ENCODE data around the gene RAB40C. TPM values are rescaled to one million over a fixed set of nuclear protein-coding genes. Genes with fewer than 3 reads are reported as not detected.

The RAB40C gene
- total RNA-seq, 2 experiments from 2014 or later = 13.3 to 14.0 TPM

DNA sequence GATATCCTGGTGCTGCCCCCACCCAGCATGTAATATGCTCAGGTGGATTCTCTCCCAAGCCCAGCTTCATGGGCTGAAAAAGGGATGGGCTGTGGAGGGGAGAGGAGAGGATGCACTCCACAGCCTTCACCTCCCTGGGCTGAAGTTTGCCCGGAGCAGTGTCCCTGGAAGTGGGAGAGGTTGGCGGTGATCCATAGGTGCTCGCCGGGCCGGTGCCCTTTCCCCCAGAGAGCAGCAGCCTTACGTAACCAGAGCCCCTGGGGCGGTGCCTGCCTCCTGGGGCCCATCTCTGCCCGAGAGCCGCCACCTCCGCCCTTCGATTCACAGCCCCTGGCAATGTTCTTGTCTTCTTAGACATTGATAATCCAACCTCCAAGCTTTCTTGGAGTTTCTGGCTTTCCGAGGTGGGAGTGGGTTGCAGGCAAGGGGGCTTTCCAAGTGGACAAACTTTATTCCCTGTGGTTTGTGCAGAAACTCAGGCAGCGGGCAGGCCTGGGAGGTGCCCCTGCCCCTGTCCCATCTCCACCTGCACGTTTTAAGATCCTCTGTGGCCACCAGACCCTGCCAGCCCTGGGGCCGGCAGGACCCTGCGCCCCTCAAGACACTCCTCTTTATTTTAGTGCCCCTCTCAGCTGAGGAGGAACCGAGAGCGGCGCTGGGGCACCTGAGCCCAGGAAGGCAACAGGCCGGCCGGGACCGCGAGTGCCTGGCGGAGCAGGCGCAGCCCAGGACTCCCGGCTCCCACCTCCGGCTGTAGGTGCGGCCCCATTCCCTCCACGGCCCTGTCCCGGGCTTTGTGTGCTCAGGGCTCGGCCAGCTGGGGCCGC lies 56.2 kb downstream of the RAB40C start:
- ATAC-seq = no peak

DNA sequence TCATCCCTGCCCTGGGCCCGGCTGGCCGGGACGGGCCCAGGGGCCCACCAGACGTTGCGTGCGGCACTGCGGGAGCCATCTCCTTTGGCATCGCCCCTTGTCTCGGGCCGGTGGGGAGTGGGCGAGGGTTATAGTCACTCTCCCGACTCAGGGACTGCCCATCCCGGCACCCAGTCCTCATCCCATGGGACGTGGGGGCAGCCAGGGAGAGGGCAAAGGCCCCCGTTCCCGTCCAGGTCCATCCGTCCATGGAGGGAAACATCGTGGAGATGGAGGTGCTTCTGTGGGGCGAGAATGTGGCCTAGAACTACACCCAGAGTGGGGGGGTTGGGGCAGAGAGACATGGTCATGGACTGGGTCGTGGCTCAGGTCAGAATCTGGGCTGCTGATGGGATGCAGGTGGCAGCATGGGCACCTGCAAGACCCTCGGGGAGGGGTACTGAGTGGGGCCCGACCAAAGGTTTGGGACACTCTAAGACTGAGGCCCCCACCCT lies 56.9 kb downstream of the RAB40C start:
- Mint-ChIP-seq H3K36me3 (no peaks in the 10 kb centered on the region), H3K27me3 (no peaks in the 10 kb centered on the region), H3K9me3 (ENCODE audit: low read depth) (no peaks in the 10 kb centered on the region), H3K4me3 (no peak overlapping the region), H3K27ac (no peak overlapping the region), H3K4me1 (peaks cover 24% of the 10 kb centered on the region)
- no peak for DNase-seq
- CTCF ChIA-PET = no interaction called here
- no peak for ATAC-seq

More for the DNA sequence above, 56.2 kb downstream of the RAB40C start:
- peaks cover 24% of the 10 kb centered on the region for H3K4me1 Mint-ChIP-seq
- DNase-seq = no peak
- H3K36me3 Mint-ChIP-seq = no peaks in the 10 kb centered on the region
- CTCF ChIA-PET = no interaction called here
- H3K9me3 Mint-ChIP-seq (ENCODE audit: low read depth) = no peaks in the 10 kb centered on the region
- no peak overlapping the region for H3K27ac Mint-ChIP-seq
- no peak overlapping the region for H3K4me3 Mint-ChIP-seq
- no peaks in the 10 kb centered on the region for H3K27me3 Mint-ChIP-seq

DNA sequence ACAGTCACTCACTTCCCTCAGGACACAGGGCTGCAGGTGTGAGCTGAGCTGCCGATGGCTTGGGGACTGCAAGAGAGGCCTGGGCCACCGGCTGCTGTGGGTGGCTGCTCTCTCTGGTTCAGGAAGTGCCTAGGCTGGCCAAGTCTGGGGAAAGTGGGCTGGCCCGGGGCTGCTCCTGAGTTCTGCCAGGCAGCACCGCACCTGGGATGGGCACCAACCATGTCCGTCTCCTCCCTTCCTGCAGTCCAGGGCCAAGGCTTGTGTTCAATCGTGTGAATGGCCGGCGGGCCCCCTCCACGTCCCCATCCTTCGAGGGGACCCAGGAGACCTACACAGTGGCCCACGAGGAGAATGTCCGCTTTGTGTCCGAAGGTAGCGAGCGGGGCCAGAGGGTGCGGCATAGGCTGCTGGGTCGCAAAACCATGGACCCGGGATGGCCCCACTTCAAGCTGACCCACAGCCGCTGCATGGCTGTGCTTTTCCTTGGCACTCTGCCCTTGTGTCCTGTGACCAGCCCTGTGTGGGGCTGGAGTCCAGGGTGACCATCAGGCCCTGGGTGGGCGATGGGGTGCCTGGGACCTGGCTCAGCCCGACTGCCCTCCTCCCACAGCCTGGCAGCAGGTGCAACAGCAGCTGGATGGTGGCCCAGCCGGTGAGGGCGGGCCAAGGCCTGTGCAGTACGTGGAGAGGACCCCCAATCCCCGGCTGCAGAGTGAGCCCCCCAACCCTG lies 57.5 kb downstream of the RAB40C start:
- CTCF ChIA-PET = interaction anchor here (0.6 to 1.7 kb wide), 9 partner anchors 7 to 93 kb away, joined by 3 to 7 read pairs (median 3); partner anchors contain the start of genes CIAO3, METTL26 and NHLRC4

DNA sequence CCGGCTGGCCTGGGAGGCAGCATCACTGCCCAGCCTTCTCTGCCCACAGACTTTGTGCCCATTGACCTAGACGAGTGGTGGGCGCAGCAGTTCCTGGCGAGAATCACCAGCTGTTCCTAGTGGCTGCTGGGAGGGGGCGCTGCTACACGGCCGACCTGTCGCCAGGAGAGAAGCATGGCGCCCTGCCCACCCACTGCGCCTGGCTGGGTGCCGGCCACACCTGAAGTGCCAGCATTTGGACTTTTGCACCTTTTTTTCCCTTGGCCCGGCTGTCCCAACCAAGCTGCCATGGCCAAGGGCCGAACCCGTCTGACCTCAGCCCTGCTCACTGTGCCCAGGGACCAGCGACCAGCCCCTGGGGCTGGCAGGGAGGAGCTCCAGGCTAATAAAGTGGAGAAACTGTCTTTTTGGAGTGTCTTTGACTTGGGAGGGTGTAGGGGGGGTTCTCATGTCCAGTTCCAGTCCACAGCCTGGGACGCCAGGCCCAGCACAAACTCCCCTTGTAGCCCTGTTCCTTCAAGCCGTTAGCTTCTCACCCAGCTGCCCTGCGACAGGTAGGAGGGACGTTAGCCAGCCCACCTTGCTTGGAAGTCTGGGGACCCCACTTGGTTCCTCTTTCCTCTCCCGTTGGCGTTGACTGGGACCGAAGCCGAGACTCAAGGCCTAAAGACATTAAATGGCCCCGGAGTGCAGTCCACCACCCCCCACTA lies 58.4 kb downstream of the RAB40C start:
- CTCF ChIA-PET = interaction anchor here (0.6 to 2.5 kb wide), 15 partner anchors 8 to 119 kb away, joined by 3 to 13 read pairs (median 3); partner anchors contain the start of genes CIAO3, METTL26, NHLRC4 and PIGQ
- ATAC-seq = peak; percentile 25
- Mint-ChIP-seq H3K4me1 (peaks cover 20% of the 10 kb centered on the region), H3K4me3 (peak overlapping the region; percentile 75), H3K36me3 (no peaks in the 10 kb centered on the region), H3K27ac (peak overlapping the region; percentile 78), H3K9me3 (ENCODE audit: low read depth) (no peaks in the 10 kb centered on the region), H3K27me3 (no peaks in the 10 kb centered on the region)
- DNase-seq = peak; percentile 66

More for the DNA sequence above, 57.5 kb downstream of the RAB40C start:
- DNase-seq (no peak), ATAC-seq (no peak)
- no peaks in the 10 kb centered on the region for H3K9me3 Mint-ChIP-seq (ENCODE audit: low read depth)
- no peak overlapping the region for H3K27ac Mint-ChIP-seq
- no peak overlapping the region for H3K4me3 Mint-ChIP-seq
- H3K36me3 Mint-ChIP-seq = no peaks in the 10 kb centered on the region
- no peaks in the 10 kb centered on the region for H3K27me3 Mint-ChIP-seq
- peaks cover 24% of the 10 kb centered on the region for H3K4me1 Mint-ChIP-seq

DNA sequence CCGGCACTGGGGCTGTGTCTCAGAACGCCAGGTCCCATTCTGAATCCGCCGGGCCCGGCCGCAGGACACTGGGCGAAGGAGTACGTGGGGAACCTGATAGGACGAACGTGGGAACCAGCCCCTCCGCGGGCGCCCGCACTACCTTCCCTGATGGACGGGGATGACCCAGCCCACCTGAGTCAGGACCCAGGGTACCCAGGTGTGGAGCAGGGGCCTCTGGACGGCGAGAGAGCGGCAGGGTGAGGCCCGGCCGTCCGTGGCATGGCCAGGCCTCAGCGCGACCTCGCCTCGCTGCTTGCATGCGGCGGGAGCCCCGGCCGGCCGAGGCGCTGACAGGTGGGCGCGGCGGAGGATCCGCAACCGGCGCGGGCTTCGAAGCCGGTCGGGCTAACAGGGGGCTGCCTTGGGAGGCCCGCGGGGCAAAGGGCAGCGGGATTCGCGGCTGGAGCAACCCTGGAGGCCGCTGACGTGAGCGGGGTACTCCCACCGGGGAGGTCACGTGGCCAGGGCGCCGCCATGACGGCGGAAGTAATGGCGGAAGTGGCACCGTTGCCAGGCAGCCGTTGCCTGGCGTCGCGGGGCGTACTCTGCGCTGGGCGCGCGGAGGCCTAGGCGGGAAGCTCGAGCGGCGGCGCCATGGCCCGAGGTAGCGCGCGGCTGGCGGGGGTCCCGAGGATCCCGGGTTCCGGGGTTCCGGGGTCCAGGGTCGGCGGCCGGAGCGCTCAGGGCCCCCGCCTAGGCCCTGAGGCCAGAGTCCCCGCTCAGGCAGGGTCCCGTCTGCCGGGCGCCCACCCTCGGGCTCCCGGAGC lies 59.1 kb downstream of the RAB40C start, which contains the start of gene WDR90:
TSS of gene WDR90 (plus strand) at position 585 of the 809 bp plus-strand sequence. CDS start at position 637, 52 bp downstream.
- peaks cover 17% of the 10 kb centered on the region for H3K4me1 Mint-ChIP-seq
- H3K27me3 Mint-ChIP-seq = no peaks in the 10 kb centered on the region
- peak within 1 kb of the TSS; percentile 78 for H3K27ac Mint-ChIP-seq
- no peaks in the 10 kb centered on the region for H3K9me3 Mint-ChIP-seq (ENCODE audit: low read depth)
- ATAC-seq (peak; percentile 88), DNase-seq (peak; percentile 96)
- CTCF ChIA-PET = interaction anchor here (0.6 to 2.5 kb wide), 13 partner anchors 9 to 120 kb away, joined by 3 to 13 read pairs (median 3); partner anchors contain the start of genes ANTKMT, CIAO3, METTL26 and RHOT2
- peak within 1 kb of the TSS; percentile 75 for H3K4me3 Mint-ChIP-seq
- H3K36me3 Mint-ChIP-seq = no peaks in the 10 kb centered on the region

DNA sequence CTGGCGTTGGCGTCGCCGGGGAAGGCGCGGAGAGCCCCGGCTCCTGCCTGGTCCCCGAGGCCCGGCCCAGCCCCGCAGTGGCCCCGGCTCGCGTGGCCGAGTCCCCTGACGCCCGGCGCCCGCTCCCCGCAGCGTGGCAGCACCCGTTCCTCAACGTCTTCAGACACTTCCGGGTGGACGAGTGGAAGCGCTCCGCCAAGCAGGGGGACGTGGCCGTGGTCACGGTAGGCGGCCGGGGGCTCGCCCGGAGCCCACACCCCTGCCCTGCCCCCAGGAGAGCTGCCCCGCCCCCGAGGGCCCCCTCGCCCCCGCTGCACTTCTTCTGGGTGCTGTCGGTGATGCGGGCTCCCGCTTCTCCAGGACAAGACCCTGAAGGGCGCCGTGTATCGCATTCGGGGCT lies 59.8 kb downstream of the RAB40C start:
- Mint-ChIP-seq H3K27ac (no peak overlapping the region), H3K4me1 (peaks cover 12% of the 10 kb centered on the region), H3K27me3 (no peaks in the 10 kb centered on the region), H3K9me3 (ENCODE audit: low read depth) (no peaks in the 10 kb centered on the region), H3K4me3 (peak overlapping the region; percentile 72), H3K36me3 (no peaks in the 10 kb centered on the region)
- CTCF ChIA-PET = interaction anchor here (0.6 to 2.5 kb wide), 6 partner anchors 10 to 121 kb away, joined by 3 to 13 read pairs (median 4); partner anchors contain the start of genes ANTKMT and RHOT2
- ATAC-seq (peak; percentile 34), DNase-seq (peak; percentile 59)

DNA sequence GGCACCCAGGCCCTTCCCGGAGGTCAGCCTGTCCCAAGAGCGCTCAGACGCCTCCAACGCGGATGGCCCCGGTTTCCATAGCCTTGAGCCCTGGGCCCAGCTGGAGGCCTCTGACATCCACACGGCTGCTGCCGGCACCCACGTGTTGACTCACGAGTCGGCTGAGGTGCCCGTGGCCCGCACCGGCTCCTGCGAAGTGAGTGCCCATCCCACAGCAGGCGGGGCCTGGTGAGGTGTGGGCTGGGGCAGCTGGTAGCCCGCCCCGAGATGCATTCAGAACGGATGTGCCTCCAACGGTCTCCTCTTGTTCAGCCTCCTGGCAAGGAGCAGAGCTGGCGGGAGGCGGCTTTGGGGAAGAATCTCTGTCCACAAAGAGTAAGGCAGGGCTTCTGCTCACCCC lies 62.0 kb downstream of the RAB40C start:
- H3K27me3 Mint-ChIP-seq = no peaks in the 10 kb centered on the region
- CTCF ChIA-PET = interaction anchor here (1.3 kb wide), 1 partner anchor 16 kb away, joined by 6 read pairs; the partner anchor contains the start of gene RHOT2
- H3K27ac Mint-ChIP-seq = no peak overlapping the region
- no peaks in the 10 kb centered on the region for H3K36me3 Mint-ChIP-seq
- ATAC-seq = no peak
- no peak overlapping the region for H3K4me3 Mint-ChIP-seq
- no peak for DNase-seq
- no peaks in the 10 kb centered on the region for H3K9me3 Mint-ChIP-seq (ENCODE audit: low read depth)
- H3K4me1 Mint-ChIP-seq = peaks cover 11% of the 10 kb centered on the region

DNA sequence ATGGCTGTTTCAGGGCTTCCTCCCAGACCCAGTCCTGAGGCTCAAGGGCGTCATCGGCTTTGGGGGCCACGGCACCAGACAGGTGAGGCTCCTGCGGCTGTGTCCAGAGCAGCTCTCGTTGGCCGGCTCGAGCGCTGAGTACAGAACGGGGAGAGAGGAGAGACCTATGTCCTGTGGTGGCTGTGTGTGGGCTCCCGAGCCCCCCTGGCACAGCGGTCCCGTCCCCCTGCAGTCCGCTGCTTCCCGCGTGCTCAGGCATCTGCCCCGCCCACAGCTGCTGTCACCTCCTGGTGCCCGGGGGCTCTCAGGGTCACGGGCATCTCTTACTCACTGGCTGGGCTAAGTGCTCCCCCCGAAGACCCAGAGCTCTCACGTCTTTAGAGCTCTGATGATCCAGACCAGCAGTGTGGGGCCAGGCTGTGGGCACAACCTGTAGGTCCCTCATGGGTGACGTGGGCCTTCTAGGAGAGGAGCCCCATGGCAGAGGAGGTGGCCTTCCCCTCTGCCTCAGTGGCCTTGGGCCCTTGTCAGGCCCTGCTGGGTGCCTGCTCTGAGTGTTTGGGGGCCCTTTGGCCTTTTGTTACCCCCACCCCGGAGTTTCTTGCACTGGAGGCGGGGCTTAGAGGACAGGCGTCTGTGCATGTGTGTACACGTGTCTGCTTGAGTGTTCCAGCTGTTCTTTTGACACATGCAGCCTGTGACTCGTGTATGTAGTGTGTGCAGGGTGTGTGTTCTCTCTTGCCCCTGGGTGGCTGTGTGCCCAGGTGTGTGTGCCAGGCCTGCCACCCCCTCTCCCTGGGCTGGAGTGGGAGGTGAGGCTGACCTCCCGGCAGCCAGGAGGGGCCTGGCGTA lies 62.8 kb downstream of the RAB40C start:
- Mint-ChIP-seq H3K9me3 (ENCODE audit: low read depth) (no peaks in the 10 kb centered on the region), H3K36me3 (no peaks in the 10 kb centered on the region), H3K4me1 (peaks cover 11% of the 10 kb centered on the region), H3K4me3 (no peak overlapping the region), H3K27ac (no peak overlapping the region), H3K27me3 (no peaks in the 10 kb centered on the region)
- no peak for ATAC-seq
- CTCF ChIA-PET = no interaction called here
- no peak for DNase-seq

DNA sequence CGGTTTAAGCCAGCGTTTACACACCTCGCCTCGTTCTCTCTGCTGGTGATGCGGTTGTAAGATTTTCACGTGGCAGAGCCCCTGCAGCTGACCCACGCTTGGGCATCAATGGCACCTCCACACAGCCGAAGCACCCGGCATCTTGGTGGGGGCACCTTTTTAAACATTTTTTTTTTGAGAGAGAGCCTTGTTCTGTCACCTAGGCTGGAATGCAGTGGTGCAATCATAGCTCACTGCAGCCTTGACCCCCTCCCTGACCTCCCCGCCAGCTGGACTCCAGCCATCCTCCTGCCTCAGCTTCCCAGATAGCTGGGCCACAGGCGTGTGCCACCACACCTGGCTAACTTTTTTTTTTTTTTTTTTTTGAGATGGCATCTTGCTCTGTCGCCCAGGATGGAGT lies 64.2 kb downstream of the RAB40C start:
- CTCF ChIA-PET = no interaction called here
- ATAC-seq (no peak), DNase-seq (no peak)
- Mint-ChIP-seq H3K4me3 (no peak overlapping the region), H3K4me1 (peaks cover 7% of the 10 kb centered on the region), H3K27ac (no peak overlapping the region), H3K27me3 (no peaks in the 10 kb centered on the region), H3K9me3 (ENCODE audit: low read depth) (no peaks in the 10 kb centered on the region), H3K36me3 (no peaks in the 10 kb centered on the region)

DNA sequence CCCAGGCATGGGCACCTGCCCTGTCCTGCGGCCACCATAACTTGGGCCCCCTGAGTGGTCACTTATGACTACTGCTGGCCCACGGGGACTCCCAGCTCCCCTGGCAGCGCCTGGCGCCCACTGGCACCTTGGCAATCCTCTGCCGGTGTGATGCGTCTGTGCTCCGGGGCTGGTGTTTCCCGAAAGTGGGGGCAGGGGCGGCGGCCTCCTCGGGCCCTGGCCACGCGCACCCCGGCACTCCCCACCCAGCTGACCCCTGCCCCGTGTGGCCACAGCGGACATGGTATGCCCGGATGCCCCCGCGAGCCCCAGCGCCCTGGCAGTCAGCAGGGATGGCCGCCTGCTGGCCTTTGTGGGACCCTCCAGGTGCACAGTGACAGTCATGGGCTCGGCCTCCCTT lies 67.6 kb downstream of the RAB40C start:
- CTCF ChIA-PET = interaction anchor here (1.0 kb wide), 1 partner anchor 9 kb away, joined by 3 read pairs; no protein-coding TSS in a partner anchor
- peaks cover 2% of the 10 kb centered on the region for H3K4me1 Mint-ChIP-seq
- no peak for DNase-seq
- H3K36me3 Mint-ChIP-seq = no peaks in the 10 kb centered on the region
- H3K4me3 Mint-ChIP-seq = no peak overlapping the region
- no peaks in the 10 kb centered on the region for H3K27me3 Mint-ChIP-seq
- no peak overlapping the region for H3K27ac Mint-ChIP-seq
- no peaks in the 10 kb centered on the region for H3K9me3 Mint-ChIP-seq (ENCODE audit: low read depth)
- no peak for ATAC-seq

DNA sequence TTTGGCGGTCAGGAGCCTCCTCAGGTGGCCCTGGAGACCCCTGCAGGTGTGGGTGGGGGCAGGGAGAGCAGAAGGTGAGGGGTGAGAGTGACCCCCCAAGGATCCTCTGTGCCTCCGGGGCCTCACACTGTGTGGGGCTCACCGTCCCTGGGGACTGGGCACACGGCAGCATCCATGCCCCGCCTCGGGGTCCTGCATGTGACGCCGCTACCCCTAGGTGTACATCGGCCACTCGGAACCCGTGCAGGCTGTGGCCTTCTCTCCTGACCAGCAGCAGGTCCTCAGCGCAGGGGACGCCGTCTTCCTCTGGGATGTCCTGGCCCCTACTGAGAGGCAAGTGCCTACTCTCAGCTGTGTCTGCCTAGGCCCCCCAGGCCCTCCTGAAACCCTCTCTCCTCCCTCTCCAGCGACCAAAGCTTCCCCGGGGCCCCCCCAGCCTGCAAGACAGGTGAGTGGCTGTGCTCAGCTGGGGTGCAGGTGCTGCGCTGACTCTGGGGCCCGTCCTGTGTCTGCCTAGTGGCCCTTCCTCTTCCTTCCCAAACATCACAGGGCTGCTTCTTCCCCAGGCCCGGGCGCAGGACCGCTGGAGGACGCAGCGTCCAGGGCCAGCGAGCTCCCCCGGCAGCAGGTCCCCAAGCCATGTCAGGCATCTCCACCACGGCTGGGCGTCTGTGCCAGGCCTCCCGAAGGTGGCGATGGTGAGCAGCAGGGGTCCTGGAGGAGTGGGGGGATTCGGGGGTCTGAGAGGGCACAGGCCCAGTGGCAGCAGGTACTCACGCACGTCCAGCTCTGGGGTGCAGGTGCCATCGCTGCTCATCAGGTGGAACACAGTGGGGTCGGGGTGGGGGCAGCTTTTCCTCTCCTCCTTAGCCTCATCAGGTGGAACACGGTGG lies 69.1 kb downstream of the RAB40C start:
- DNase-seq = no peak
- H3K36me3 Mint-ChIP-seq = no peaks in the 10 kb centered on the region

More for the DNA sequence above, 69.1 kb downstream of the RAB40C start:
- Mint-ChIP-seq H3K9me3 (ENCODE audit: low read depth) (no peaks in the 10 kb centered on the region), H3K27me3 (no peaks in the 10 kb centered on the region), H3K4me1 (peaks cover 2% of the 10 kb centered on the region), H3K4me3 (no peak overlapping the region), H3K27ac (no peak overlapping the region)
- CTCF ChIA-PET = interaction anchor here (2.5 kb wide), 1 partner anchor 9 kb away, joined by 11 read pairs; the partner anchor contains the start of gene WDR90
- ATAC-seq = no peak

Data from activated CD8-positive, alpha-beta memory T cell treated with anti-CD3 and anti-CD28 coated beads, Interleukin-2, amount 10 ng/mL, durations not matched to agents 7 days and 5 days (primary cell).